CD4-positive, alpha-beta T cell treated with Interleukin-4 for 4 hours (primary cell): Measurements from ENCODE around the gene DPF3.
"Not testable (repeated sequence)": the region's sequence is repeated elsewhere in the genome, so short reads cannot be mapped to it uniquely, and the experiment has no call there.

Experiments used
- DNase-seq: peaks from one replicate; pipeline ENCODE4 v3.0.0-alpha.2; 2020

DPF3 gene

GRCh38 chr14:72878746-72879145 lies 15.2 kb downstream of the DPF3 start:
- DNase-seq: no peak

- no peak for DNase-seq
Observed at GRCh38 chr14:72876710-72877063, 17.2 kb downstream of the DPF3 start.

GRCh38 chr14:72876005-72876709 lies 17.7 kb downstream of the DPF3 start:
- DNase-seq: no peak

GRCh38 chr14:72870878-72871277 lies 23.0 kb downstream of the DPF3 start:
- not testable (repeated sequence) for DNase-seq

GRCh38 chr14:72869407-72870329 lies 24.2 kb downstream of the DPF3 start:
- DNase-seq: no peak

- no peak for DNase-seq
Observed at GRCh38 chr14:72868500-72868899, 25.4 kb downstream of the DPF3 start.

- no peak for DNase-seq
Observed at GRCh38 chr14:72864712-72865365, 29.1 kb downstream of the DPF3 start.

- no peak for DNase-seq
Observed at GRCh38 chr14:72863216-72864006, 30.5 kb downstream of the DPF3 start.

GRCh38 chr14:72856530-72857266 lies 37.2 kb downstream of the DPF3 start:
- no peak for DNase-seq

GRCh38 chr14:72855913-72856312 lies 38.0 kb downstream of the DPF3 start:
- DNase-seq: no peak

GRCh38 chr14:72852194-72852593 lies 41.7 kb downstream of the DPF3 start:
- no peak for DNase-seq

- no peak for DNase-seq
Observed at GRCh38 chr14:72851635-72852034, 42.3 kb downstream of the DPF3 start.

- no peak for DNase-seq
Observed at GRCh38 chr14:72850360-72850759, 43.5 kb downstream of the DPF3 start.

GRCh38 chr14:72849222-72849621 lies 44.7 kb downstream of the DPF3 start:
- no peak for DNase-seq

- DNase-seq: no peak
Observed at GRCh38 chr14:72847721-72848120, 46.2 kb downstream of the DPF3 start.

GRCh38 chr14:72845683-72846082 lies 48.2 kb downstream of the DPF3 start:
- no peak for DNase-seq

GRCh38 chr14:72845196-72845595 lies 48.7 kb downstream of the DPF3 start:
- no peak for DNase-seq

- no peak for DNase-seq
Observed at GRCh38 chr14:72844524-72844923, 49.4 kb downstream of the DPF3 start.

GRCh38 chr14:72839753-72840607 lies 53.9 kb downstream of the DPF3 start:
- DNase-seq: no peak

- no peak for DNase-seq
Observed at GRCh38 chr14:72839351-72839750, 54.5 kb downstream of the DPF3 start.

- DNase-seq: no peak
Observed at GRCh38 chr14:72836085-72836484, 57.8 kb downstream of the DPF3 start.
